Pancreas (tissue), 10 donors: ENCODE results near the gene TUBB. TPM values are rescaled to one million over a fixed set of nuclear protein-coding genes. Genes with fewer than 3 reads are reported as not detected.

Experiments
- ATAC-seq, 4 donors: fragments of 200-7000 bp; cut with Tn5 transposase; one replicate each; pipeline versions ENCODE4 v1.8.0 to v1.9.1; 2020; ENCODE audit warnings: mild to moderate bottlenecking in 4 of 4, moderate library complexity in 4 of 4
- DNase-seq, 6 donors: peaks; one replicate each; pipeline ENCODE4 v3.0.0-alpha.2; 2020
- FAIRE-seq: peaks from 2 replicates; lab custom pipeline; 2012; peaks lifted over from hg19 to GRCh38; lab: Jason Lieb, UNC
- H3K27ac ChIP-seq, 4 donors: fragments of 200-600 bp; sonication (generic); 1 replicate in 3 of 4; 2 replicates in 1 of 4; pipeline versions ENCODE4 v1.5.0 to v1.8.0; 2020
- H3K27me3 ChIP-seq, 4 donors: fragments of 200-600 bp; one replicate each; pipeline ENCODE4 v1.8.0; 2021
- H3K36me3 ChIP-seq, 3 donors: fragments of 200-600 bp; sonication (generic) in 1 of 3; one replicate each; pipeline versions ENCODE4 v1.5.0 to v1.8.0; 2020 to 2021
- H3K4me1 ChIP-seq, 3 donors: fragments of 200-600 bp; one replicate each; pipeline ENCODE4 v1.8.0; 2021
- H3K4me3 ChIP-seq, 4 donors: fragments of 200-600 bp; sonication (generic) in 2 of 4; one replicate each; pipeline versions ENCODE4 v1.5.0 to v1.8.0; 2020 to 2021
- H3K9me3 ChIP-seq, 4 donors: fragments of 200-600 bp; one replicate each; pipeline ENCODE4 v1.8.0; 2021
- WGBS, 2 donors: extraction: QIAGEN DNeasy Blood & Tissue Kit; methylation state at CpG; one replicate each; pipeline ENCODE4 v1.1.7; 2013; 5-methylcytosine and 5-hydroxymethylcytosine counted together
- intact Hi-C, 3 donors: fragments of 100-400 bp; cut with DNase I; formaldehyde crosslinking; loops; one replicate each; pipeline versions ENCODE4 v1.11.1 to v1.14.2; 2022
- polyA plus RNA-seq, 2 donors: library from polyadenylated mRNA; stranded (reverse); fragments of 200-250 nt; gene quantifications; one replicate each; pipeline ENCODE4 v1.2.3, GENCODE V29; 2013
- total RNA-seq, 6 donors: library from RNA; stranded (reverse); fragmentation: NEBNext Ultra II Directional in 4 of 6; extraction: Animal tissue kit (Norgen Biotek cat#: 25700) in 4 of 6; gene quantifications; one replicate each; pipeline versions ENCODE4 v1.2.1 to v1.2.4, GENCODE V29; 2021 to 2023
- TF ChIP-seq, protein P1 (sequence below), 4 donors: fragments of 200-600 bp; sonication (generic) in 3 of 4; IDR thresholded peaks; one replicate each; pipeline versions ENCODE4 v1.5.0 to v1.8.0; 2021; ENCODE audit warnings: antibody characterized with exemption in 4 of 4
- donor health status: healthy with polysubstance abuse.
- donor health status: DM: no; HTN: no; CAD: no; lungs with moderate emphysema.
- donor health status: DM: no; HTN: no; CAD: no.
- donor health status: control.
- donor health status: control.
- donor health status: Bipolar disorder and iron deficiency.
- donor health status: DM: yes; HTN: yes; CAD: no.
- donor health status: DM: no; HTN: no; CAD: no.
- donor health status: DM: no; HTN: no; CAD: no.
- donor health status: DM: yes; HTN: yes; CAD: no.

TUBB gene
- total and polyA plus RNA-seq, 8 donors = 66.1 to 171 (median 106) TPM

DNA sequence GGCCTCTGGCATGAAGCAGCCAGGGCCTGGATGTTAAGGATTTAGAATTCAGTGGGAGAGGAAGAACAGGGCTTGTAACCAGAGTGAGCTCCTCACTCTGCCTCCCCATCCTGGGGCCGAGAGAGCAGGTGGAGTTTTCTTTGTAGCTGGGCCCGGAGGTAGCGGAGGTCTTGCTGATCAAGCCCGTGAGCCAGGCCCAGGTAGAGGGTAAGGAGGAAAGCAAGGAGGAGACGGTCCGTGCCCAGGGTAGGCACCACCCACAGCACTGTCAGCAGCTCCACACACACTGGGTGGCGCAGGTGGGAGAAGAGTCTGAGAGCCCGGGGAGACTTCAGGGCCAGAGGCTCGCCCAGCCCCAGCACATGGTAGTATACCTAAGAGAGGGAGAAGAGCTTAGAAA, 31.6 kb upstream of the TUBB start:
- FAIRE-seq = no peak
- ATAC-seq = no peak

DNA sequence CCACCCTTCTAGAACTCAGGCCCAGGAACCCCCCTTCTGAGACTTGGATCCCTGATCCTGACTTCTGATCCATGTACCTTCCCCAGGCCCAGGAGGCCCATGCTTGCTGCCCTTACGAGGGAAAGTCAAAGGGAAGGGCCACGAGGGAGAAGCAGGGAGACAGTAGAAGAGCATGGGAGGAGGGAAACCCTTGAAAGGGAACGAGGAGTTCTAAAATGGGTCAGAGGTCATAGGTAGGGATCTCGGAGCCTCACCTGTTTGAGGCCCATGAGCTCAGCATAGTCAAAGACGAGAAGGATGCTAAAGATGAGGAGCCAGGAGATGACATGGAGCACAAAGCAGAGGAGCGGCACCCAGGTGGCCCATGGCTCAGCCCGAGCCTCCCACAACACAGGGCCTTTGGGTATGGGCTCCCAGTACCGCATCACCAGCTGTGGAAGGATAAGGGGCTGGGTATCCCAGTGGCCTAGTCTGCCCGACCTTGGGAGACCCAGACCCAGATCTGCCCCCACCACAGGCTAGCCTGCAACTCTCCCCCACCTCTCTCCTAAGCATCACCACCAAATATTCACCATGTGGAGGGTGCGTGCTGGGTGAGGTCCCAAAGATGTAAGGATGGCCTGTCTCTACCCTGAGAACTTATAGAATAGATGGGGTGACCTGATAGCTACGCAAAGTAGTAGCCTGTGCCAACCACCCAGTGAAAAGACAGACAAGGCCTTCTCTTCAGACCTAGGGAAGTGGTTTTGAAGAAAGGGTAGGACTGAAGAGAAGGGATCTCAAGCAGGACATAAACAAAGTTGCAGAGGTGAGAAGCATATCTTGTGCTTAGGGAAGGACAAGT, 30.9 kb upstream of the TUBB start:
- H3K4me3 ChIP-seq = no peak overlapping the region
- intact Hi-C loops = no loop called here

More for the DNA sequence above, 31.6 kb upstream of the TUBB start:
- H3K36me3 ChIP-seq = no peaks in the 10 kb centered on the region
- H3K27ac ChIP-seq = peak overlapping the region in 1 of 4 donors; percentile 33
- TF ChIP-seq, protein P1, sequence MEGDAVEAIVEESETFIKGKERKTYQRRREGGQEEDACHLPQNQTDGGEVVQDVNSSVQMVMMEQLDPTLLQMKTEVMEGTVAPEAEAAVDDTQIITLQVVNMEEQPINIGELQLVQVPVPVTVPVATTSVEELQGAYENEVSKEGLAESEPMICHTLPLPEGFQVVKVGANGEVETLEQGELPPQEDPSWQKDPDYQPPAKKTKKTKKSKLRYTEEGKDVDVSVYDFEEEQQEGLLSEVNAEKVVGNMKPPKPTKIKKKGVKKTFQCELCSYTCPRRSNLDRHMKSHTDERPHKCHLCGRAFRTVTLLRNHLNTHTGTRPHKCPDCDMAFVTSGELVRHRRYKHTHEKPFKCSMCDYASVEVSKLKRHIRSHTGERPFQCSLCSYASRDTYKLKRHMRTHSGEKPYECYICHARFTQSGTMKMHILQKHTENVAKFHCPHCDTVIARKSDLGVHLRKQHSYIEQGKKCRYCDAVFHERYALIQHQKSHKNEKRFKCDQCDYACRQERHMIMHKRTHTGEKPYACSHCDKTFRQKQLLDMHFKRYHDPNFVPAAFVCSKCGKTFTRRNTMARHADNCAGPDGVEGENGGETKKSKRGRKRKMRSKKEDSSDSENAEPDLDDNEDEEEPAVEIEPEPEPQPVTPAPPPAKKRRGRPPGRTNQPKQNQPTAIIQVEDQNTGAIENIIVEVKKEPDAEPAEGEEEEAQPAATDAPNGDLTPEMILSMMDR (IDR thresholded peaks at IDR 0.05) = no peak
- peaks cover 6 to 15% (median 7%) of the 10 kb centered on the region in 3 donors for H3K4me1 ChIP-seq
- 89 to 92% methylated on average over 9 of the region's 9 CpGs for WGBS, 2 donors
- no peak overlapping the region for H3K4me3 ChIP-seq
- H3K27me3 ChIP-seq = no peaks in the 10 kb centered on the region
- H3K9me3 ChIP-seq = no peaks in the 10 kb centered on the region
- peak in 2 of 6 donors; percentile 14 to 49 for DNase-seq
- intact Hi-C loops = no loop called here

DNA sequence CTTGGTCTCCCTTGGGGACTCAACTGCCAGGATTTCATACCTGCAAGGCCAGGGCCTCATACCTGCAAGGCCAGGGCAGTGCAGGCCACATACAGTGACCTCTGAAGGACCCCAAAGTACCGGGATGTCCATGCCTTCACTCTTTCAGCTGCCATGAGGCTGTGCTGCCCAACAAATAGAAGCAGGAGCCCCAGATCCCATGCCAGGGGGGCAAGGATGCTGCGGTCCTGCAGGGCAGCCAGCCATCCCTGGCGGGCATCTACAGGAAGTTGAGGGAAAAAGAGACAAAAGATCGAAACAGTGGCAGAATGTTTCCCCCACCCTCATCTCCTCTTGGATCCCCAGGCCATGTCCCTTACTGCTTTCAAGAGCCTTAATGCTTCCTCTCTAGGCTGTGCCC, 30.2 kb upstream of the TUBB start:
- DNase-seq (peak in 2 of 6 donors; percentile 29 to 41), FAIRE-seq (no peak), ATAC-seq (no peak)
- intact Hi-C loops = no loop called here
- H3K27ac ChIP-seq = peak overlapping the region in 3 of 4 donors; percentile 41 to 73 (median 72)
- H3K27me3 ChIP-seq = no peaks in the 10 kb centered on the region
- H3K4me1 ChIP-seq = peaks cover 6 to 17% (median 7%) of the 10 kb centered on the region in 3 donors
- WGBS, 2 donors = 50 to 66% methylated on average over 4 of the region's 4 CpGs
- no peaks in the 10 kb centered on the region for H3K9me3 ChIP-seq
- TF ChIP-seq, protein P1 (IDR thresholded peaks at IDR 0.05) = no peak
- H3K36me3 ChIP-seq = no peaks in the 10 kb centered on the region
- H3K4me3 ChIP-seq = peak overlapping the region in 2 of 4 donors; percentile 49 to 51

More for the DNA sequence above, 30.9 kb upstream of the TUBB start:
- H3K9me3 ChIP-seq = no peaks in the 10 kb centered on the region
- FAIRE-seq (no peak), ATAC-seq (no peak), DNase-seq (peak in 2 of 6 donors; percentile 25 to 62)
- peak overlapping the region in 1 of 4 donors; percentile 73 for H3K27ac ChIP-seq
- TF ChIP-seq, protein P1 (IDR thresholded peaks at IDR 0.05) = no peak
- H3K27me3 ChIP-seq = no peaks in the 10 kb centered on the region
- peaks cover 6 to 15% (median 7%) of the 10 kb centered on the region in 3 donors for H3K4me1 ChIP-seq
- 84 to 85% methylated on average over 11 of the region's 11 CpGs for WGBS, 2 donors
- H3K36me3 ChIP-seq = no peaks in the 10 kb centered on the region

DNA sequence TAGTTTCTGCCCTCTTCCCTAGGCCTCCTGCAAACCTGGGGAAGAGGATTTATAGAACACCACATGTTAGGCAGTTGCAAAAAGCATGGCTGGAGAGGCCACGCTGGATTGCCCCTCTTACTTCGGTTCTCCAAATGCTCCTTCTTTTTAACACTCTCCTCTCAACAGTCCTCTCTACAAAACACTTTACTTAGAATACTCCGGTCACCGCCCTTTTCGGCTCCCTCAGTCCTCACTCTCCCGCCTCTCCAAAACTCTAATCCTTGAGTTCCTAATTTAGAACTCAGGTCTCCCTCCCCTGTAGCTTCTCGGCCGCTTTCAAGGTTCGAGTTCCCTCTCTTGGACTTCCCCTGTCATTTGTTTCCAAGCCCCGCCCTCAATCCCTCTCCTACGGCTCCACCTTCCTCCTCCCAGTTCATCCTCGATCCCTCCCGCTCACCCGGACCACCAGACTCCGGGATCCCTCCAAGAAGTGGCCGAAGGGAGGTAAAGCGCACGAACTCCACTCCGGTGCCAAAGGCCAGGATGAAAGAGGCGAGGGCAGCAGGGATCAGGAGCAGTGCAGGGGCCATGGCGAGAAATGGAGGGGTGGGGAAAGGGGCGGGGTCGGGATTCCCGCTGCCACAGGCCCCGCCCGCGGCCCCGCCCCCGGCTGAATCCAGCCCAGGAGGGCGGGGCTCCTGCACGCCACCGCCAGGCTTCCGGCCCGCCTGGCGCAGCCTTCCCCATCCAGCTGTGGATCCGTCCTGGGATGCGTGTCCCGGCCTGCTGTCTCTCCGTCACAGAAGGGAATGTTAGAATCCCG, 29.5 kb upstream of the TUBB start, which contains the start of gene NRM:
Gene NRM, minus strand, starts transcription at position 582 of the 805 bp plus-strand sequence. Its CDS starts 10 bp downstream, at position 572.
- Histone ChIP-seq H3K4me1 (peaks cover 6 to 20% (median 7%) of the 10 kb centered on the region in 3 donors), H3K36me3 (no peaks in the 10 kb centered on the region), H3K27me3 (no peaks in the 10 kb centered on the region), H3K27ac (peak within 1 kb of the TSS; percentile 41 to 73 (median 66)), H3K9me3 (no peaks in the 10 kb centered on the region), H3K4me3 (peak within 1 kb of the TSS; percentile 32 to 51 (median 50))
- DNase-seq = peak; percentile 81 to 94 (median 90)
- TF ChIP-seq, protein P1 (IDR thresholded peaks at IDR 0.05) = no peak
- intact Hi-C loops = no loop called here
- FAIRE-seq = no peak
- peak; percentile 77 to 86 (median 81) for ATAC-seq
- 1% methylated on average over 38 to 40 of the region's 40 CpGs for WGBS, 2 donors
